Endothelial cell (in vitro differentiated cells): ENCODE data around the gene CDK9. TPM values are rescaled to one million over a fixed set of nuclear protein-coding genes. Genes with fewer than 3 reads are reported as not detected.

Experiments
- DNase-seq: peaks from one replicate; pipeline ENCODE4 v3.0.0; 2021; ENCODE audit warnings: low spot score
- H3K27ac Mint-ChIP-seq: one replicate; pipeline ENCODE4 v1.8.0; 2021; ENCODE audit warnings: mixed read lengths, inconsistent platforms; ENCODE audit not compliant: unreplicated experiment
- H3K27me3 Mint-ChIP-seq: one replicate; pipeline ENCODE4 v1.8.0; 2021; ENCODE audit warnings: mild to moderate bottlenecking, moderate library complexity, mixed read lengths, inconsistent platforms; ENCODE audit not compliant: unreplicated experiment
- H3K36me3 Mint-ChIP-seq: one replicate; pipeline ENCODE4 v1.8.0; 2021; ENCODE audit warnings: mild to moderate bottlenecking, low read depth, mixed read lengths, inconsistent platforms; ENCODE audit not compliant: unreplicated experiment
- H3K4me1 Mint-ChIP-seq: one replicate; pipeline ENCODE4 v1.8.0; 2021; ENCODE audit warnings: mild to moderate bottlenecking, mixed read lengths, inconsistent platforms; ENCODE audit not compliant: unreplicated experiment
- H3K4me3 Mint-ChIP-seq: one replicate; pipeline ENCODE4 v1.8.0; 2021; ENCODE audit warnings: mild to moderate bottlenecking, mixed read lengths, inconsistent platforms; ENCODE audit not compliant: unreplicated experiment
- H3K9me3 Mint-ChIP-seq: one replicate; pipeline ENCODE4 v1.8.0; 2021; ENCODE audit warnings: mixed read lengths, inconsistent platforms; ENCODE audit not compliant: unreplicated experiment
- CTCF ChIP-seq: fragments of 200-600 bp; sonication (generic); IDR thresholded peaks from one replicate; pipeline ENCODE4 v1.5.0; 2021; ENCODE audit warnings: antibody characterized with exemption; ENCODE audit not compliant: unreplicated experiment
- total RNA-seq: library from RNA; stranded (reverse); fragmentation: NEBNext Ultra II Directional; extraction: Animal tissue kit (Norgen Biotek cat#: 25700); gene quantifications from one replicate; pipeline ENCODE4 v1.2.1, GENCODE V29; 2021; ENCODE audit not compliant: unreplicated experiment

Gene CDK9
- total RNA-seq, 1 donor from 2014 or later, result 188 TPM

- H3K27ac Mint-ChIP-seq, result no peak overlapping the region
- H3K4me3 Mint-ChIP-seq, result no peak overlapping the region
- no peaks in the 10 kb centered on the region for H3K9me3 Mint-ChIP-seq
- no peak for DNase-seq
- H3K4me1 Mint-ChIP-seq, result peaks cover 28% of the 10 kb centered on the region
- peaks cover 19% of the 10 kb centered on the region for H3K36me3 Mint-ChIP-seq
- no peak for TF ChIP-seq CTCF
- H3K27me3 Mint-ChIP-seq, result peaks cover 14% of the 10 kb centered on the region
Observed at GRCh38 chr9:127794001-127794791, 8.4 kb downstream of the CDK9 start.

GRCh38 chr9:127796225-127796813, 10.5 kb downstream of the CDK9 start:
- H3K9me3 Mint-ChIP-seq, result no peaks in the 10 kb centered on the region
- no peak for TF ChIP-seq CTCF
- H3K27ac Mint-ChIP-seq, result no peak overlapping the region
- H3K36me3 Mint-ChIP-seq, result peaks cover 7% of the 10 kb centered on the region
- peak overlapping the region; percentile 18 for H3K4me3 Mint-ChIP-seq
- no peak for DNase-seq
- H3K27me3 Mint-ChIP-seq, result peaks cover 7% of the 10 kb centered on the region
- peaks cover 16% of the 10 kb centered on the region for H3K4me1 Mint-ChIP-seq

- peaks cover 16% of the 10 kb centered on the region for H3K4me1 Mint-ChIP-seq
- no peak overlapping the region for H3K4me3 Mint-ChIP-seq
- peaks cover 7% of the 10 kb centered on the region for H3K27me3 Mint-ChIP-seq
- no peaks in the 10 kb centered on the region for H3K9me3 Mint-ChIP-seq
- peaks cover 7% of the 10 kb centered on the region for H3K36me3 Mint-ChIP-seq
- no peak for TF ChIP-seq CTCF
- H3K27ac Mint-ChIP-seq, result peak overlapping the region; percentile 22
- no peak for DNase-seq
Observed at GRCh38 chr9:127796852-127797370, 11.1 kb downstream of the CDK9 start.

GRCh38 chr9:127801955-127802575, 16.2 kb downstream of the CDK9 start:
- Mint-ChIP-seq H3K27ac (peak overlapping the region; percentile 64), H3K4me1 (peaks cover 9% of the 10 kb centered on the region), H3K9me3 (no peaks in the 10 kb centered on the region), H3K4me3 (peak overlapping the region; percentile 86), H3K27me3 (peaks cover 6% of the 10 kb centered on the region), H3K36me3 (peaks cover 7% of the 10 kb centered on the region)
- no peak for DNase-seq
- no peak for TF ChIP-seq CTCF
